ENCODE results near the gene LCN1. TPM values are rescaled to one million over a fixed set of nuclear protein-coding genes. Genes with fewer than 3 reads are reported as not detected.

Gene LCN1
- polyA plus RNA-seq, 1 donor from 2014 or later = not detected

- TF ChIP-seq, protein P1, sequence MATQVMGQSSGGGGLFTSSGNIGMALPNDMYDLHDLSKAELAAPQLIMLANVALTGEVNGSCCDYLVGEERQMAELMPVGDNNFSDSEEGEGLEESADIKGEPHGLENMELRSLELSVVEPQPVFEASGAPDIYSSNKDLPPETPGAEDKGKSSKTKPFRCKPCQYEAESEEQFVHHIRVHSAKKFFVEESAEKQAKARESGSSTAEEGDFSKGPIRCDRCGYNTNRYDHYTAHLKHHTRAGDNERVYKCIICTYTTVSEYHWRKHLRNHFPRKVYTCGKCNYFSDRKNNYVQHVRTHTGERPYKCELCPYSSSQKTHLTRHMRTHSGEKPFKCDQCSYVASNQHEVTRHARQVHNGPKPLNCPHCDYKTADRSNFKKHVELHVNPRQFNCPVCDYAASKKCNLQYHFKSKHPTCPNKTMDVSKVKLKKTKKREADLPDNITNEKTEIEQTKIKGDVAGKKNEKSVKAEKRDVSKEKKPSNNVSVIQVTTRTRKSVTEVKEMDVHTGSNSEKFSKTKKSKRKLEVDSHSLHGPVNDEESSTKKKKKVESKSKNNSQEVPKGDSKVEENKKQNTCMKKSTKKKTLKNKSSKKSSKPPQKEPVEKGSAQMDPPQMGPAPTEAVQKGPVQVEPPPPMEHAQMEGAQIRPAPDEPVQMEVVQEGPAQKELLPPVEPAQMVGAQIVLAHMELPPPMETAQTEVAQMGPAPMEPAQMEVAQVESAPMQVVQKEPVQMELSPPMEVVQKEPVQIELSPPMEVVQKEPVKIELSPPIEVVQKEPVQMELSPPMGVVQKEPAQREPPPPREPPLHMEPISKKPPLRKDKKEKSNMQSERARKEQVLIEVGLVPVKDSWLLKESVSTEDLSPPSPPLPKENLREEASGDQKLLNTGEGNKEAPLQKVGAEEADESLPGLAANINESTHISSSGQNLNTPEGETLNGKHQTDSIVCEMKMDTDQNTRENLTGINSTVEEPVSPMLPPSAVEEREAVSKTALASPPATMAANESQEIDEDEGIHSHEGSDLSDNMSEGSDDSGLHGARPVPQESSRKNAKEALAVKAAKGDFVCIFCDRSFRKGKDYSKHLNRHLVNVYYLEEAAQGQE (IDR thresholded peaks at IDR 0.05; ENCODE audit: borderline replicate concordance) = no peak
- TF ChIP-seq SMC3 (conservative IDR thresholded peaks at IDR 0.05; ENCODE audit: poor library complexity) (no peak), EZH2 (IDR thresholded peaks at IDR 0.05; ENCODE audit: borderline replicate concordance, insufficient read depth, low read length, poor library complexity, severe bottlenecking) (no peak), EP300 (conservative IDR thresholded peaks at IDR 0.05; ENCODE audit: poor library complexity, severe bottlenecking) (no peak), POLR2AphosphoS5 (IDR thresholded peaks at IDR 0.05) (no peak), MXI1 (conservative IDR thresholded peaks at IDR 0.05; ENCODE audit: poor library complexity, severe bottlenecking) (no peak), TAF1 (IDR thresholded peaks at IDR 0.05; ENCODE audit: low read depth) (no peak), CTCF (IDR thresholded peaks at IDR 0.05; ENCODE audit: poor library complexity, severe bottlenecking) (no peak), RAD21 (conservative IDR thresholded peaks at IDR 0.05) (no peak)
- peak within 1 kb of the TSS; percentile 79 for H3K9ac ChIP-seq (ENCODE audit: low read length)
- H3K9me2 ChIP-seq (ENCODE audit: insufficient read depth, low read length) = no peaks in the 10 kb centered on the region
- no peaks in the 10 kb centered on the region for H3F3A ChIP-seq (ENCODE audit: insufficient read depth, low read length, poor library complexity, severe bottlenecking)
- H4K20me1 ChIP-seq (ENCODE audit: insufficient read depth) = no peaks in the 10 kb centered on the region
- no peaks in the 10 kb centered on the region for H3K36me3 ChIP-seq (ENCODE audit: insufficient read depth, low read length)
- H2AFZ ChIP-seq (ENCODE audit: low read depth, low read length) = peak within 1 kb of the TSS; percentile 14
- no peaks in the 10 kb centered on the region for H3K9me3 ChIP-seq (ENCODE audit: low read length)
- no peak within 1 kb of the TSS for H3K27ac ChIP-seq (ENCODE audit: low read length)
- peak within 1 kb of the TSS; percentile 94 for H3K4me3 ChIP-seq (ENCODE audit: low read length)
- H3K79me2 ChIP-seq (replicated peaks; ENCODE audit: insufficient read depth, low read length) = no peaks in the 10 kb centered on the region
- H3K27me3 ChIP-seq (ENCODE audit: insufficient read depth, low read depth, low read length) = no peaks in the 10 kb centered on the region
- H3K4me2 ChIP-seq (ENCODE audit: low read length) = peak within 1 kb of the TSS; percentile 46
Observed at GRCh38 chr9:135479469-135480052, 41.7 kb upstream of the LCN1 start, which contains the start of gene PPP1R26. Gene PPP1R26, plus strand, starts transcription at chr9:135479782. Its CDS starts 4,729 bp downstream, at chr9:135484511.

DNA sequence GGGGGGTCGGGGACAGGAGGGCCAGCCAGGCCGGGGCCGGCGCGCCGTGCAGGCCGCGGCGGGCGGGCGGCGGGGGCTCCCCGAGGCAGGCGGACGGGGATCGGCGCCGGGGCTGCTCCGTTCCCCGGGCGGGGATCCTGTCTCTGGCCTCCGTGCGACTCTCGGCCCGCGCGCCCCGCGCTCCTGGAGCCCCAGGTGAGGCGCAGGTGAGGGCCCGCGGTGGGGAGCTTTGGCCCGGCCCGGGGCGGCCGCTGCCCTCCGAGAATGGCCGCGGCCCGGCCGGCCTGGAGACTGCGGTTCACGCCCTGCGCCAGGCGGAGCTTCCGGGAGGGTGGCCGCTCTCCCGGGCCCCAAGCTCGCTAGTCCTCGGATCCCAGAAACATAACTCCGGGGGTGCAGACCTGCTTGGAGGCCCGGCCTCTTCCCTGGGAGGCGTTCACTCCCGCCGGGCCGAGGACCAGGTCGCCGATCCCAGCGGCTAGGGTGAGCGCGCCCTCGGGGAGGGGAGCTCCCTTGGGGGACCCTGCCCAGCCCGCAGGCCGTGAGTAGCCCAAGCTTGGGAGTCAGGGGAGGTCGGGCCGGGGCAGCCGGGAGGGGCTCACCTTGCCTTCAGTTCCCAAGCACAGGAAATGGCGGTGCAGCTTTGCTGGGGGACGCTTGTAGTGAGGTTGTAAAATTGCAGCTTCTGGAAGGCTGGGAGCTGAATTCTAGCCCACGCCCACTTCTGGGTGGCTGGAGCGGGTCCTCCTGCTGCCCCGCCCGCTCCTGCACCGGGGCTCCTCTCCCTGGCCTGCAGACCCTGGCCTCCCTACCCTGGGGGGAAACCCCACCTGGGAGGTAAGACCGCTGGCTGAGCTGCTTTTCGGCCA, 40.9 kb upstream of the LCN1 start:
- Histone ChIP-seq H3K4me2 (ENCODE audit: low read length) (peak overlapping the region; percentile 46), H2AFZ (ENCODE audit: low read depth, low read length) (peak overlapping the region; percentile 14), H3K4me3 (ENCODE audit: low read length) (peak overlapping the region; percentile 94), H3K9me3 (ENCODE audit: low read length) (no peaks in the 10 kb centered on the region), H4K20me1 (ENCODE audit: insufficient read depth) (no peaks in the 10 kb centered on the region), H3K79me2 (replicated peaks; ENCODE audit: insufficient read depth, low read length) (no peaks in the 10 kb centered on the region), H3F3A (ENCODE audit: insufficient read depth, low read length, poor library complexity, severe bottlenecking) (no peaks in the 10 kb centered on the region), H3K9me2 (ENCODE audit: insufficient read depth, low read length) (no peaks in the 10 kb centered on the region), H3K27ac (ENCODE audit: low read length) (no peak overlapping the region), H3K36me3 (ENCODE audit: insufficient read depth, low read length) (no peaks in the 10 kb centered on the region), H3K9ac (ENCODE audit: low read length) (peak overlapping the region; percentile 79), H3K27me3 (ENCODE audit: insufficient read depth, low read depth, low read length) (no peaks in the 10 kb centered on the region)
- TF ChIP-seq POLR2AphosphoS5 (IDR thresholded peaks at IDR 0.05) (peak; percentile 49), MXI1 (conservative IDR thresholded peaks at IDR 0.05; ENCODE audit: poor library complexity, severe bottlenecking) (peak; percentile 19)
- TF ChIP-seq, protein P1 (IDR thresholded peaks at IDR 0.05; ENCODE audit: borderline replicate concordance) = no peak

All from neural cell (in vitro differentiated cells).